ENCODE results near the gene OSBPL7. TPM values are rescaled to one million over a fixed set of nuclear protein-coding genes. Genes with fewer than 3 reads are reported as not detected.

Gene OSBPL7, protein sequence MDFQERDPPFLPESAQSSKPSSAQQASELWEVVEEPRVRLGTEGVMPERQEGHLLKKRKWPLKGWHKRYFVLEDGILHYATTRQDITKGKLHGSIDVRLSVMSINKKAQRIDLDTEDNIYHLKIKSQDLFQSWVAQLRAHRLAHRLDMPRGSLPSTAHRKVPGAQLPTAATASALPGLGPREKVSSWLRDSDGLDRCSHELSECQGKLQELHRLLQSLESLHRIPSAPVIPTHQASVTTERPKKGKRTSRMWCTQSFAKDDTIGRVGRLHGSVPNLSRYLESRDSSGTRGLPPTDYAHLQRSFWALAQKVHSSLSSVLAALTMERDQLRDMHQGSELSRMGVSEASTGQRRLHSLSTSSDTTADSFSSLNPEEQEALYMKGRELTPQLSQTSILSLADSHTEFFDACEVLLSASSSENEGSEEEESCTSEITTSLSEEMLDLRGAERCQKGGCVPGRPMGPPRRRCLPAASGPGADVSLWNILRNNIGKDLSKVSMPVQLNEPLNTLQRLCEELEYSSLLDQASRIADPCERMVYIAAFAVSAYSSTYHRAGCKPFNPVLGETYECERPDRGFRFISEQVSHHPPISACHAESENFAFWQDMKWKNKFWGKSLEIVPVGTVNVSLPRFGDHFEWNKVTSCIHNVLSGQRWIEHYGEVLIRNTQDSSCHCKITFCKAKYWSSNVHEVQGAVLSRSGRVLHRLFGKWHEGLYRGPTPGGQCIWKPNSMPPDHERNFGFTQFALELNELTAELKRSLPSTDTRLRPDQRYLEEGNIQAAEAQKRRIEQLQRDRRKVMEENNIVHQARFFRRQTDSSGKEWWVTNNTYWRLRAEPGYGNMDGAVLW
- total RNA-seq (10 to 100 TPM; 10.7 to 21.1 TPM), polyA plus RNA-seq (10 to 100 TPM in 1 of 2 donors, 1 to 10 TPM in 1; 8.9 to 20.1 TPM)
- long read RNA-seq, donor 1, partial matches to known transcripts = 3 of 8 reads
- long read RNA-seq, donor 1, other reads (novel, unspliced or antisense) = 3 of 8 reads
- long read RNA-seq, donor 2, partial matches to known transcripts = 2 of 7 reads
- long read RNA-seq, donor 2, other reads (novel, unspliced or antisense) = 3 of 7 reads

- intact Hi-C loops (cut with DNase I) = no loop called here
- ATAC-seq (ENCODE audit: low FRiP score) = peak; percentile 85
- no peaks in the 10 kb centered on the region for H3K4me1 ChIP-seq (ENCODE audit: control insufficient read depth in 1 of 2, insufficient read depth in 2 of 2, low read length in 2 of 2)
- 3 to 4% methylated on average over 21 of the region's 21 CpGs for WGBS, 2 donors
- H3K9me3 ChIP-seq (ENCODE audit: control insufficient read depth, low read length) = no peaks in the 10 kb centered on the region
- H3K27me3 ChIP-seq (ENCODE audit: control insufficient read depth in 1 of 2, insufficient read depth in 2 of 2, low read length in 1 of 2) = no peaks in the 10 kb centered on the region
- no peak within 1 kb of the TSS for H3K27ac ChIP-seq (ENCODE audit: low read depth in 1 of 2, low read length in 2 of 2)
- H3K36me3 ChIP-seq (ENCODE audit: control insufficient read depth in 1 of 2, insufficient read depth in 2 of 2, low read length in 1 of 2) = peaks cover 3 to 4% of the 10 kb centered on the region in 2 donors
- DNase-seq = peak; percentile 89 to 93
- peak within 1 kb of the TSS in 1 of 2 donors; percentile 45 for H3K4me3 ChIP-seq (ENCODE audit: low read length in 2 of 2)
Observed at GRCh38 chr17:47821424-47822391, at the start of gene OSBPL7. TSS of gene OSBPL7 (minus strand) at chr17:47821794. CDS start at chr17:47820278, 1,516 bp downstream.

DNA sequence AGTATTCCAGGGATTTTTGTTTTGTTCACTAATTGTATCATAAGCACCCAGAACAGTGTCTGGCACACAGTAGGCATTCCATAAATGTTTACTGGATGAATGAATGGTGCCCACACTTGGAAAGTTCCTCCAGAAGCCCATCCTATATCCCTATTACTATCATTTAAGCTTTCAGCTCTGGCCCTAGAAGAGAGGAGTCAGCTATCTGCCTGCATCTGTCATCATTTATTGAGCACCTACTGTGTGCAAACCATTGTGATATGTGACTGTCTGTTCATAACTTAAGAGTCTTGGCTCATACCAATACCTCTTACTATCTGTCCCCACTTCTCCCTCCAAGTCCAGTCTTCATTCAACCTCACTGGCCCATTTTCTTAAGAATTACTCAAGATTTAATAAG lies 49.5 kb upstream of the OSBPL7 start:
- H3K4me3 ChIP-seq (ENCODE audit: low read length in 2 of 2) = no peak overlapping the region
- no peaks in the 10 kb centered on the region for H3K9me3 ChIP-seq (ENCODE audit: control insufficient read depth, low read length)
- no peaks in the 10 kb centered on the region for H3K4me1 ChIP-seq (ENCODE audit: control insufficient read depth in 1 of 2, insufficient read depth in 2 of 2, low read length in 2 of 2)
- no peak for ATAC-seq (ENCODE audit: low FRiP score)
- H3K36me3 ChIP-seq (ENCODE audit: control insufficient read depth in 1 of 2, insufficient read depth in 2 of 2, low read length in 1 of 2) = no peaks in the 10 kb centered on the region
- H3K27ac ChIP-seq (ENCODE audit: low read depth in 1 of 2, low read length in 2 of 2) = no peak overlapping the region
- H3K27me3 ChIP-seq (ENCODE audit: control insufficient read depth in 1 of 2, insufficient read depth in 2 of 2, low read length in 1 of 2) = no peaks in the 10 kb centered on the region
- intact Hi-C loops (cut with DNase I) = no loop called here
- no peak for DNase-seq

GRCh38 chr17:47870056-47870455 lies 48.5 kb upstream of the OSBPL7 start:
- no peak overlapping the region for H3K4me3 ChIP-seq (ENCODE audit: low read length in 2 of 2)
- no peaks in the 10 kb centered on the region for H3K4me1 ChIP-seq (ENCODE audit: control insufficient read depth in 1 of 2, insufficient read depth in 2 of 2, low read length in 2 of 2)
- 10 to 14% methylated on average over 1 of the region's 1 CpG for WGBS, 2 donors
- H3K9me3 ChIP-seq (ENCODE audit: control insufficient read depth, low read length) = no peaks in the 10 kb centered on the region
- ATAC-seq (ENCODE audit: low FRiP score) = no peak
- intact Hi-C loops (cut with DNase I) = no loop called here
- H3K36me3 ChIP-seq (ENCODE audit: control insufficient read depth in 1 of 2, insufficient read depth in 2 of 2, low read length in 1 of 2) = no peaks in the 10 kb centered on the region
- no peak for DNase-seq
- H3K27ac ChIP-seq (ENCODE audit: low read depth in 1 of 2, low read length in 2 of 2) = no peak overlapping the region
- no peaks in the 10 kb centered on the region for H3K27me3 ChIP-seq (ENCODE audit: control insufficient read depth in 1 of 2, insufficient read depth in 2 of 2, low read length in 1 of 2)

- no peak for DNase-seq
- Histone ChIP-seq H3K4me3 (ENCODE audit: low read length in 2 of 2) (no peak overlapping the region), H3K36me3 (ENCODE audit: control insufficient read depth in 1 of 2, insufficient read depth in 2 of 2, low read length in 1 of 2) (no peaks in the 10 kb centered on the region), H3K27me3 (ENCODE audit: control insufficient read depth in 1 of 2, insufficient read depth in 2 of 2, low read length in 1 of 2) (no peaks in the 10 kb centered on the region), H3K27ac (ENCODE audit: low read depth in 1 of 2, low read length in 2 of 2) (no peak overlapping the region), H3K9me3 (ENCODE audit: control insufficient read depth, low read length) (no peaks in the 10 kb centered on the region), H3K4me1 (ENCODE audit: control insufficient read depth in 1 of 2, insufficient read depth in 2 of 2, low read length in 2 of 2) (no peaks in the 10 kb centered on the region)
- 26 to 34% methylated on average over 2 of the region's 2 CpGs for WGBS, 2 donors
- intact Hi-C loops (cut with DNase I) = no loop called here
- peak; percentile 5 for ATAC-seq (ENCODE audit: low FRiP score)
Observed at GRCh38 chr17:47869114-47869513, 47.5 kb upstream of the OSBPL7 start.

- Histone ChIP-seq H3K4me3 (ENCODE audit: low read length in 2 of 2) (no peak overlapping the region), H3K27ac (ENCODE audit: low read depth in 1 of 2, low read length in 2 of 2) (no peak overlapping the region), H3K36me3 (ENCODE audit: control insufficient read depth in 1 of 2, insufficient read depth in 2 of 2, low read length in 1 of 2) (no peaks in the 10 kb centered on the region), H3K4me1 (ENCODE audit: control insufficient read depth in 1 of 2, insufficient read depth in 2 of 2, low read length in 2 of 2) (no peaks in the 10 kb centered on the region), H3K9me3 (ENCODE audit: control insufficient read depth, low read length) (no peaks in the 10 kb centered on the region), H3K27me3 (ENCODE audit: control insufficient read depth in 1 of 2, insufficient read depth in 2 of 2, low read length in 1 of 2) (no peaks in the 10 kb centered on the region)
- intact Hi-C loops (cut with DNase I) = no loop called here
- no peak for DNase-seq
- ATAC-seq (ENCODE audit: low FRiP score) = no peak
- 84 to 86% methylated on average over 11 of the region's 11 CpGs for WGBS, 2 donors
Observed at GRCh38 chr17:47867813-47868533, 46.4 kb upstream of the OSBPL7 start.

DNA sequence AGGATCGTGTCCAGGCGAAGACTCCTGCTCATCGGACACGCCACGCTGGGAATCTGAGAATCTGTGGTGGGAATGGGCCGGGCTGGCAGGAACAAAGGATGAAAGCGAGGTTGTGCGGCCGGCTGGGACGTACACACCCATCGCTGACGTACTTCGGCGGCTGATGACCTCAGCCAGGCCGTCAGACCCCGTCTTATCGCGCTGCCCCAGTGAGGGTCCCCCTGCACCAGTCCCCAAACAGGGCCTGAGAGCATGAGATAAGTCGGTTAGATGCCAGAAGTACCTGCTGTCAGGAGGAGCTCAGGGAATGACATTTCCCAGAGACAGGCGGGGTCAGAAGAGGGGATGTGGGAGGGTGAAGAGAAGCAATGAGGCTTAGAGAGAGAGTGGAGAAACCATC lies 45.3 kb upstream of the OSBPL7 start:
- no peak for ATAC-seq (ENCODE audit: low FRiP score)
- intact Hi-C loops (cut with DNase I) = no loop called here
- no peaks in the 10 kb centered on the region for H3K4me1 ChIP-seq (ENCODE audit: control insufficient read depth in 1 of 2, insufficient read depth in 2 of 2, low read length in 2 of 2)

GRCh38 chr17:47864791-47865216 lies 43.2 kb upstream of the OSBPL7 start:
- Histone ChIP-seq H3K27ac (ENCODE audit: low read depth in 1 of 2, low read length in 2 of 2) (no peak overlapping the region), H3K27me3 (ENCODE audit: control insufficient read depth in 1 of 2, insufficient read depth in 2 of 2, low read length in 1 of 2) (no peaks in the 10 kb centered on the region), H3K36me3 (ENCODE audit: control insufficient read depth in 1 of 2, insufficient read depth in 2 of 2, low read length in 1 of 2) (no peaks in the 10 kb centered on the region), H3K4me1 (ENCODE audit: control insufficient read depth in 1 of 2, insufficient read depth in 2 of 2, low read length in 2 of 2) (no peaks in the 10 kb centered on the region), H3K4me3 (ENCODE audit: low read length in 2 of 2) (no peak overlapping the region), H3K9me3 (ENCODE audit: control insufficient read depth, low read length) (no peaks in the 10 kb centered on the region)
- ATAC-seq (ENCODE audit: low FRiP score) (no peak), DNase-seq (no peak)
- 50 to 54% methylated on average over 7 of the region's 7 CpGs for WGBS, 2 donors
- intact Hi-C loops (cut with DNase I) = no loop called here

More for the DNA sequence above, 45.3 kb upstream of the OSBPL7 start:
- no peaks in the 10 kb centered on the region for H3K9me3 ChIP-seq (ENCODE audit: control insufficient read depth, low read length)
- H3K4me3 ChIP-seq (ENCODE audit: low read length in 2 of 2) = no peak overlapping the region
- H3K36me3 ChIP-seq (ENCODE audit: control insufficient read depth in 1 of 2, insufficient read depth in 2 of 2, low read length in 1 of 2) = no peaks in the 10 kb centered on the region
- H3K27me3 ChIP-seq (ENCODE audit: control insufficient read depth in 1 of 2, insufficient read depth in 2 of 2, low read length in 1 of 2) = no peaks in the 10 kb centered on the region
- DNase-seq = no peak
- H3K27ac ChIP-seq (ENCODE audit: low read depth in 1 of 2, low read length in 2 of 2) = no peak overlapping the region
- 64 to 65% methylated on average over 20 of the region's 20 CpGs for WGBS, 2 donors
